Peyer's patch (tissue), 4 donors: Measurements from ENCODE around the gene ZNF3.

Source experiments
- POLR2A ChIP-seq, 2 donors: fragments of 450-650 bp; IDR thresholded peaks; one replicate each; pipeline ENCODE4 v1.5.1; 2017; ENCODE audit warnings: antibody characterized with exemption in 2 of 2, mild to moderate bottlenecking in 2 of 2, moderate library complexity in 2 of 2
- TF ChIP-seq, protein P1 (sequence below), 6 experiments: fragments of 450-650 bp in 4 of 6; fragments of 200-600 bp in 2 of 6; sonication (generic) in 1 of 6; IDR thresholded peaks; one replicate each; pipeline ENCODE4 v1.5.1; 2017 to 2019; ENCODE audit warnings: antibody characterized with exemption in 6 of 6, mild to moderate bottlenecking in 3 of 6, moderate library complexity in 1 of 6

DNA sequence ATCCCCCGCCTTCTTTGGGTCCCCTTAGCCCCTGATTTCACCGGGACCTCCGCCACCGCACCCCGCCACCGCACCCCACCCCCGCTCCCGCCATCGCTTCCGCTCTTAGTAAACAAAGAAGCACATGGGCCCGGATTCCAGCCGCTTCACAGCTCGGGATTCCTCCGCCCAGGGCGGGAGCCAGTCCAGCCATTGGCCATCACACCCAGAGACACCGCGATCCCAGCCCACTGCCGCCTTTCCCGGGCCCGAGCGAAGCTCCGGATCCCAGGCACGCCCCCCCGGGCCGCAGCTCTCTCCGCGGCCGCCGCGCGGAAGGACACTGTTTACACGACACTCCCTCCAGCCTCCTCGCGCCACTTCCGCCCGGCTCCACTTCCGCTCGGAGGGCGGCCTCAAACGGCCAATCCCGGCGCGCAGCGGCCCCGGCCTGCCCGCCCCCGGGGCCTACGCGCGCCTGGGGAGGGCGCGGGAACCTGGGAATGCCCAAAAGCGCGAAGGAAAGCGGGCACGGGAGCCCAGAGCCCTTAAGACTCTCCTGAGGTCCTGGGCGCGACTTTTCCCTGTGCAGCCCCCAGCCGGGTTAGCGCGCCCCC, 19.0 kb upstream of the ZNF3 start:
- TF ChIP-seq, protein P1, sequence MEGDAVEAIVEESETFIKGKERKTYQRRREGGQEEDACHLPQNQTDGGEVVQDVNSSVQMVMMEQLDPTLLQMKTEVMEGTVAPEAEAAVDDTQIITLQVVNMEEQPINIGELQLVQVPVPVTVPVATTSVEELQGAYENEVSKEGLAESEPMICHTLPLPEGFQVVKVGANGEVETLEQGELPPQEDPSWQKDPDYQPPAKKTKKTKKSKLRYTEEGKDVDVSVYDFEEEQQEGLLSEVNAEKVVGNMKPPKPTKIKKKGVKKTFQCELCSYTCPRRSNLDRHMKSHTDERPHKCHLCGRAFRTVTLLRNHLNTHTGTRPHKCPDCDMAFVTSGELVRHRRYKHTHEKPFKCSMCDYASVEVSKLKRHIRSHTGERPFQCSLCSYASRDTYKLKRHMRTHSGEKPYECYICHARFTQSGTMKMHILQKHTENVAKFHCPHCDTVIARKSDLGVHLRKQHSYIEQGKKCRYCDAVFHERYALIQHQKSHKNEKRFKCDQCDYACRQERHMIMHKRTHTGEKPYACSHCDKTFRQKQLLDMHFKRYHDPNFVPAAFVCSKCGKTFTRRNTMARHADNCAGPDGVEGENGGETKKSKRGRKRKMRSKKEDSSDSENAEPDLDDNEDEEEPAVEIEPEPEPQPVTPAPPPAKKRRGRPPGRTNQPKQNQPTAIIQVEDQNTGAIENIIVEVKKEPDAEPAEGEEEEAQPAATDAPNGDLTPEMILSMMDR (IDR thresholded peaks at IDR 0.05): peak in 1 of 6 experiments; percentile 25
- TF ChIP-seq POLR2A (IDR thresholded peaks at IDR 0.05): peak in 1 of 2 donors; percentile 39
